ENCODE data around the gene THOC5.
"Not testable (repeated sequence)": the region's sequence is repeated elsewhere in the genome, so short reads cannot be mapped to it uniquely, and the experiment has no call there.

Gene THOC5

DNA sequence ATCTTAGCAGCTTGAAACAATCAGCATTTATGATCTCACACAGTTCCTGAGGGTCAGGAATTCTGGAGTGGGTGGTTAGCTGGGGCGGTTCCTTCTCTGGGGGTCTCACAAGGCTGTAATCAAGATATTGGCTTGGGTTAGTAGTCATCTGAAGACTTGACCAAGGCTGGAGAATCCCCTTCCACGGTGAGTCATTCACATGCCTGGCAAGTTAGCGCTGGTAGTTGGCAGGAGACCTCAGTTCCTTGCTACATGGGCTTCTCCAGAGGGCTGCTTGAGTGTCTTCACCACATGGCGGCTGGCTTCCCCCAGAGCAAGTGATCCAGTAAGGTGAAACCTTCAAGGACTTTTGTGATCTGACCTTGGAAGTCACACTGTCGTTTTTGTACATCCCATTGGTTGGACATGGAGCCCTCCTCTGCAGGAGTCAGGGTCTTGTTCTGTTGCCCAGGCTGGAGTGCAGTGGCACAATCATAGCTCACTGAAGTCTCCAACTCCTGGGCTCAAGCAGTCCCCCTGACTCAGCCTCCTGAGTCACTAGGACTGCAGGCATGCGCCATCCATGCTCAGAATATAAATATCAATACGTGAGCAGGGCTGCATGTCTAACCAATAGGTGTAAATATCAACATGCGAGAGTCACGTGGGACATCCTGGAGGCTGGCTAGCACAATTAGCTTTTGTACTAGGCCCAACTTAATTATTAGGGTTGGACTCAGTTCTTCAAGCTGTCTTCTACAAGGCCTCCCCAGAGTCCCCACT is 34.6 kb upstream of the THOC5 start:
- TF ChIP-seq, protein P1, sequence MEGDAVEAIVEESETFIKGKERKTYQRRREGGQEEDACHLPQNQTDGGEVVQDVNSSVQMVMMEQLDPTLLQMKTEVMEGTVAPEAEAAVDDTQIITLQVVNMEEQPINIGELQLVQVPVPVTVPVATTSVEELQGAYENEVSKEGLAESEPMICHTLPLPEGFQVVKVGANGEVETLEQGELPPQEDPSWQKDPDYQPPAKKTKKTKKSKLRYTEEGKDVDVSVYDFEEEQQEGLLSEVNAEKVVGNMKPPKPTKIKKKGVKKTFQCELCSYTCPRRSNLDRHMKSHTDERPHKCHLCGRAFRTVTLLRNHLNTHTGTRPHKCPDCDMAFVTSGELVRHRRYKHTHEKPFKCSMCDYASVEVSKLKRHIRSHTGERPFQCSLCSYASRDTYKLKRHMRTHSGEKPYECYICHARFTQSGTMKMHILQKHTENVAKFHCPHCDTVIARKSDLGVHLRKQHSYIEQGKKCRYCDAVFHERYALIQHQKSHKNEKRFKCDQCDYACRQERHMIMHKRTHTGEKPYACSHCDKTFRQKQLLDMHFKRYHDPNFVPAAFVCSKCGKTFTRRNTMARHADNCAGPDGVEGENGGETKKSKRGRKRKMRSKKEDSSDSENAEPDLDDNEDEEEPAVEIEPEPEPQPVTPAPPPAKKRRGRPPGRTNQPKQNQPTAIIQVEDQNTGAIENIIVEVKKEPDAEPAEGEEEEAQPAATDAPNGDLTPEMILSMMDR (IDR thresholded peaks at IDR 0.05; ENCODE audit: low read depth, low read length, missing control alignments): no peak
- no peaks in the 10 kb centered on the region for H3K27me3 ChIP-seq (replicated peaks)
- DNase-seq: peak; percentile 74
- in situ Hi-C loops (cut with HindIII; ENCODE audit: low pct_ligation_motif_present, low sequenced_read_pairs): no loop called here
- H3K36me3 ChIP-seq (replicated peaks): no peaks in the 10 kb centered on the region
- H3K4me3 ChIP-seq (ENCODE audit: low read depth, low read length): no peak overlapping the region
- no peak overlapping the region for H3K27ac ChIP-seq

GRCh38 chr22:29586193-29586705 is 32.7 kb upstream of the THOC5 start:
- H3K27ac ChIP-seq; DNase-seq; H3K36me3 ChIP-seq (replicated peaks); in situ Hi-C loops (cut with HindIII; ENCODE audit: low pct_ligation_motif_present, low sequenced_read_pairs); H3K4me3 ChIP-seq (ENCODE audit: low read depth, low read length); H3K27me3 ChIP-seq (replicated peaks): not testable (repeated sequence)

DNA sequence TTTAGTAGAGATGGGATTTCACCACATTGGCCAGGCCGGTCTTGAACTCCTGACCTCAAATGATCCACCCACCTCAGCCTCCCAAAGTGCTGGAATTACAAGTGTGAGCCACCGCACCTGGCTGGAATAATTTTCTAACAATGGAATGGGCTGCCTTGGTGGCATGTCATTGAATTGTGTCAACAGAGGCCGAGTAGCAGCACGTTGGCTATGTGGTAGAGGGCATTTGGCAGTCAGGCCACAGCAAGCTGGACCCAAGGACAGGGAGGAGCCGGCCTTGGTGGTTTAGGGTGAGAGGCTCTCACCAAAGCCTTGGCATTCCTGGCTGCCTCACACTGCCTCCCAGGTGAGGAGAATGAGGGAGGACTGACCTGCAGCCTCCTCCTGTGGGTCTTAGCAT is 31.4 kb upstream of the THOC5 start:
- in situ Hi-C loops (cut with HindIII; ENCODE audit: low pct_ligation_motif_present, low sequenced_read_pairs): no loop called here
- no peak for DNase-seq
- H3K4me3 ChIP-seq (ENCODE audit: low read depth, low read length): no peak overlapping the region
- no peak overlapping the region for H3K27ac ChIP-seq
- H3K36me3 ChIP-seq (replicated peaks): no peaks in the 10 kb centered on the region
- no peaks in the 10 kb centered on the region for H3K27me3 ChIP-seq (replicated peaks)
- TF ChIP-seq, protein P1 (IDR thresholded peaks at IDR 0.05; ENCODE audit: low read depth, low read length, missing control alignments): no peak

DNA sequence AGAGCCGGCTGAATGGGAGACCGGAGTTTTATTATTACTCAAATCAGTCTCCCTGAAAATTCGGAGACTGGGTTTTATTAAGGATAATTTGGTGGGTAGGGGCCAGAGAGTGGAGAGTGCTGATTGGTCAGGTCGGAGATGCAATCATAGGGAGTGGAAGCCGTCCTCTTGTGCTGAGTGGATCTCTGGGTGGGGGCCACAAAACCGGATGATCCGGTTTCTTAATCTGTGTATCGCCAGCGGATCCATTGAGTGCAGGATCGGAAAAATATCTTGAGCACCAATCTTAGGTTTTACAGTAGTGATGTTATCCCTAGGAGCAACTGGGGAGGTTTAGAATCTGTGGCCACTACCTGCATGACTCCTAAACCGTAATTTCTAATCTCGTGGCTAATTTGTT is 28.2 kb upstream of the THOC5 start:
- no peaks in the 10 kb centered on the region for H3K36me3 ChIP-seq (replicated peaks)
- no peak for DNase-seq
- H3K27me3 ChIP-seq (replicated peaks): no peaks in the 10 kb centered on the region
- in situ Hi-C loops (cut with HindIII; ENCODE audit: low pct_ligation_motif_present, low sequenced_read_pairs): no loop called here
- H3K4me3 ChIP-seq (ENCODE audit: low read depth, low read length): no peak overlapping the region
- TF ChIP-seq, protein P1 (IDR thresholded peaks at IDR 0.05; ENCODE audit: low read depth, low read length, missing control alignments): no peak
- H3K27ac ChIP-seq: no peak overlapping the region

GRCh38 chr22:29580200-29580810 is 26.7 kb upstream of the THOC5 start:
- in situ Hi-C loops (cut with HindIII; ENCODE audit: low pct_ligation_motif_present, low sequenced_read_pairs): no loop called here
- H3K4me3 ChIP-seq (ENCODE audit: low read depth, low read length): peak overlapping the region; percentile 74
- no peak for DNase-seq
- no peak overlapping the region for H3K27ac ChIP-seq
- no peaks in the 10 kb centered on the region for H3K36me3 ChIP-seq (replicated peaks)
- H3K27me3 ChIP-seq (replicated peaks): no peaks in the 10 kb centered on the region
- TF ChIP-seq, protein P1 (IDR thresholded peaks at IDR 0.05; ENCODE audit: low read depth, low read length, missing control alignments): no peak

DNA sequence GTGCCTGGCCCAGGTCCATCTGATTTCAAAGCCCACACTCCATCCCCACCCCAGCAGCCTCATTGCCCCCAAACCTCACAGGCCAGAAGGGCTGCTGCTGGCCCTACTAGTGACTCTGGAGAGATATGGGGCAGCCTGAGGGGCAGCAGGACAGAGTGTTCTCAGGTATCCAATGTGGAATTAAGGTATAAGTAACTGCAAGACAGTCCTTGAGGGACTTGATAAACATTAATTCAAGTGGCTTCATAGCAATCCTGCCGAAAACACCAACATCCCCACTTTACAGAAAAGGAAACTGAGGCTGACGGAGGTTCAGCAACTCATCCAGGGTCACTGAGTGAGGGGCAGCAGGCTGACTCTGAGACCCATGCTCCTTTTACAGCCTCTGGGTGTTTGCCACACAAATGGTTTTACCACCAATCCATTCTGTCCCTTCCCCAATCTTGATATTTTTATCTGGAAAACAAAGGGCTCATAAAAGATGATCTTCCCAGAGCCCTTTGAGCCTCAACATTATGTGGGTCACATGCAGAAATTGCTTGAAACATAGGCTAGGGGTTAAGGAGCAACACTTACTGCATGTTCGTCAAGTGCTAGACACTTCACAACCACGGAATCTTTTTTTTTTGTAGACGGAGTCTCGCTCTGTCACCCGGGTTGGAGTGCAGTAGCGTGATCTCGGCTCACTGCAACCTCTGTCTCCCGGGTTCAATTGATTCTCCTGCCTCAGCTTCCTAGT is 25.1 kb upstream of the THOC5 start:
- no peak overlapping the region for H3K27ac ChIP-seq
- no peaks in the 10 kb centered on the region for H3K36me3 ChIP-seq (replicated peaks)
- H3K4me3 ChIP-seq (ENCODE audit: low read depth, low read length): no peak overlapping the region
- no peaks in the 10 kb centered on the region for H3K27me3 ChIP-seq (replicated peaks)
- no peak for DNase-seq
- in situ Hi-C loops (cut with HindIII; ENCODE audit: low pct_ligation_motif_present, low sequenced_read_pairs): no loop called here
- TF ChIP-seq, protein P1 (IDR thresholded peaks at IDR 0.05; ENCODE audit: low read depth, low read length, missing control alignments): no peak
